Lower lobe of right lung (tissue), 2 donors: ENCODE data around the gene MSI2. TPM values are rescaled to one million over a fixed set of nuclear protein-coding genes. Genes with fewer than 3 reads are reported as not detected.

Source experiments
- ATAC-seq, 2 donors: fragments of 200-7000 bp; cut with Tn5 transposase; one replicate each; pipeline ENCODE4 v1.9.1; 2020 to 2022; ENCODE audit warnings: mild to moderate bottlenecking in 2 of 2, moderate library complexity in 2 of 2
- DNase-seq: peaks from one replicate; pipeline ENCODE4 v3.0.0-alpha.2; 2020
- H3K27ac ChIP-seq: fragments of 200-600 bp; one replicate; pipeline ENCODE4 v1.8.0; 2022
- H3K27me3 ChIP-seq: fragments of 200-600 bp; one replicate; pipeline ENCODE4 v1.8.0; 2022; ENCODE audit warnings: low read depth
- H3K36me3 ChIP-seq: fragments of 200-600 bp; one replicate; pipeline ENCODE4 v1.8.0; 2022; ENCODE audit warnings: mild to moderate bottlenecking
- H3K4me1 ChIP-seq: fragments of 200-600 bp; one replicate; pipeline ENCODE4 v1.8.0; 2022
- H3K4me3 ChIP-seq: fragments of 200-600 bp; one replicate; pipeline ENCODE4 v1.8.0; 2022; ENCODE audit warnings: mild to moderate bottlenecking
- H3K9me3 ChIP-seq: fragments of 200-600 bp; one replicate; pipeline ENCODE4 v1.8.0; 2022
- CTCF ChIP-seq: fragments of 200-600 bp; IDR thresholded peaks from one replicate; pipeline ENCODE4 v1.8.0; 2022; ENCODE audit warnings: antibody characterized with exemption, mild to moderate bottlenecking
- intact Hi-C: fragments of 100-400 bp; cut with DNase I; formaldehyde crosslinking; loops from one replicate; pipeline ENCODE4 v1.11.0; 2022
- total RNA-seq: library from RNA; stranded (reverse); fragmentation: NEBNext Ultra II Directional; extraction: Animal tissue kit (Norgen Biotek cat#: 25700); gene quantifications from one replicate; pipeline ENCODE4 v1.2.1, GENCODE V29; 2021
- donor health status: DM: no; HTN: yes; CAD: no; lungs with severe emphysema.

Gene MSI2
- total RNA-seq, 1 donor from 2014 or later = 43.9 TPM

DNA sequence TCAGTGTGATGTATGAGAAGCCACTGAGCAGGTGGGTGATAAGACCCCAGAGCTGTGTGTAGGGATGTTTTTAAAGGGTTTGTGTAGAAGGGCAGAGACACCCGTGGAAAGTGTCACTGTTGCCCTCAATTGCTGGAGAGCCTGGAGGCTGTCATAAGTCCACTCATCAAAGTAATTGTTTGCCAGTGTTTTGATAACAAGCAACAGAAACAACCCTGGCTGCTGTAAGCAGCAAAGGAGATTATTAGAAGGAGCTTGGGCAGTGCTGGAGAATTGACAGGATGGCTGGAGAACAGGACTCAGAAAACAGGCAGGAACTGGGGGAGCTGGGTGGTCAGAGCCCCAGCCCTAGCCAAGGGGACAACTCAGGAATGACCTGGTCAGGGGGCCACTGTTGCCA, 369.2 kb downstream of the MSI2 start:
- DNase-seq (no peak), ATAC-seq (no peak)
- H3K27me3 ChIP-seq = no peaks in the 10 kb centered on the region
- H3K9me3 ChIP-seq = no peaks in the 10 kb centered on the region
- no peak overlapping the region for H3K4me3 ChIP-seq
- no peak for TF ChIP-seq CTCF
- H3K36me3 ChIP-seq = no peaks in the 10 kb centered on the region
- H3K4me1 ChIP-seq = peaks cover 12% of the 10 kb centered on the region
- intact Hi-C loops = no loop called here
- H3K27ac ChIP-seq = no peak overlapping the region

DNA sequence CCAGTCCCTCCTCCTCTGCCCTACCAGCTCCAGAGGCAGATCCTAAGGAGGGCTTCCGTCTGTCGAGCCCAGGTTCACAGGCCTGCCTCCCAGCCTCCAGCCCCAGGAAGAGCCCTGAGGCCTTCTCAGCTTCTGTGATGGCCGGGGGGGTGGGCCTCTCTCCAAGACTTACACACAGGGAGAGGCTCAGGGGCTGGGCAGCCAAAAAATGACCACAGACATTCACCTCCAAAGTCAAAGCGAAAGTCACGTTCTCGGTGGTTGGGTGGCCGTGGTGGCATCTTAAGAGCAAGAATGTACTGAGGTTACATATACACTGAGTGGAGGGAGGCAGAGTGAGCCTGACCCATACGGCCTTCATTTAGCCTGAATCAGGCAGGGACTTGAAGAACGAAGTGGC, 369.6 kb downstream of the MSI2 start:
- Histone ChIP-seq H3K9me3 (no peaks in the 10 kb centered on the region), H3K4me1 (peaks cover 12% of the 10 kb centered on the region), H3K4me3 (no peak overlapping the region), H3K36me3 (no peaks in the 10 kb centered on the region), H3K27me3 (no peaks in the 10 kb centered on the region), H3K27ac (no peak overlapping the region)
- ATAC-seq (no peak), DNase-seq (no peak)
- no peak for TF ChIP-seq CTCF
- intact Hi-C loops = no loop called here

DNA sequence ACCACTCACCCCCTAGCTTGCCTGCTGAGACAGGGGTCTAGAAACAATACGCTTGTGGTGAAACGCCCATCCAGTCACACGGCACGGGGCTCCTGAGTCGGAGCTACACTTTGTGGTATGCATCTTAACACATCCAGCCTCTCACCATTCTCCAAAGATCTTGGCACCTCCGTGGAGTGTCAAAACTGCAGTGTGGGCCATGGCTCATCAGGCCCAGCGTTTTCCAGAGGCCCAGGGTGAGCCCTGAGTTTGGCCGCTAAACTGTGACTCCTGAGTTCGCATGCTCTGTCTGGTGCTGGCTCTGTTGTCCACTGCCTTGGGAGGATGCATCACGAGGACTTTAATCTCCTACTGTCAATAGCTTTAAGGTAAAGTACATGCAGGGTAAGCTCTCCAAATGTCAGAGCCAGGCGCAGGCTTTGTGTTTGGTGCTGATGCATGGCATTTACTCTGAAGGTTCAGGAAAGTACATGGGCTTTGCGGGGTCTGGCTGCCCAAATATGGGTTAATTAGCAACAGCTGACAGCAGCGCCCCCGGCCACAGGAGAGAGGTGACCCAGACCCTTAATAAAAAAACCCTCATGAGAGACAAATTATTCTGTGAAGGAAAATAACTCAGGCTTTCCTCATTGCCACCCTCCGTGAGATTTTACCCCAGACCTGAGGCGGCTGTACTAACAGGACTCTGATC, 370.3 kb downstream of the MSI2 start:
- Histone ChIP-seq H3K27ac (no peak overlapping the region), H3K4me3 (no peak overlapping the region), H3K4me1 (peaks cover 12% of the 10 kb centered on the region), H3K27me3 (no peaks in the 10 kb centered on the region), H3K36me3 (no peaks in the 10 kb centered on the region), H3K9me3 (no peaks in the 10 kb centered on the region)
- no peak for ATAC-seq
- intact Hi-C loops = no loop called here
- no peak for TF ChIP-seq CTCF
- no peak for DNase-seq

DNA sequence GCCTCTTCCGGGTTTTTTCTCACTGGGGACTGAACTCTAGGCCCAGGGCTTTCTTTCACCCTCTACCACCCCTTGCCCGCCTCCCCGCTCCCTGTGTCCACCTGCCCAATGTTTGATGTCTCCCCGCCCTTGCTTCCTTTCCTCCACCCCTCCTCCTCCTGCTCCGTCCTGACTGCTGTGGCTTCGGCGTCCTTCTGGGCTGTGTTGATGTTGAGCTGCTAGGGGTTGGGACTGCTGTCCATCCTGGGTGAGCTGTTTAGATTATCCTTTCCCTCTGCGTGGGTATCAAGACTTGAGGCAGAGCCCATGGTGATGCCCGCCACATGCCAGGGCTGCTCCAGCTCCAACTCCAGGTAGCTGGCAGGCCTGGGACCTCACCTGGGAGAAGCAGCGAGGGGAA, 371.3 kb downstream of the MSI2 start:
- TF ChIP-seq CTCF = no peak
- Histone ChIP-seq H3K9me3 (no peaks in the 10 kb centered on the region), H3K4me3 (no peak overlapping the region), H3K4me1 (peaks cover 12% of the 10 kb centered on the region), H3K36me3 (no peaks in the 10 kb centered on the region), H3K27ac (no peak overlapping the region), H3K27me3 (no peaks in the 10 kb centered on the region)
- ATAC-seq = no peak
- DNase-seq = no peak
- intact Hi-C loops = no loop called here

DNA sequence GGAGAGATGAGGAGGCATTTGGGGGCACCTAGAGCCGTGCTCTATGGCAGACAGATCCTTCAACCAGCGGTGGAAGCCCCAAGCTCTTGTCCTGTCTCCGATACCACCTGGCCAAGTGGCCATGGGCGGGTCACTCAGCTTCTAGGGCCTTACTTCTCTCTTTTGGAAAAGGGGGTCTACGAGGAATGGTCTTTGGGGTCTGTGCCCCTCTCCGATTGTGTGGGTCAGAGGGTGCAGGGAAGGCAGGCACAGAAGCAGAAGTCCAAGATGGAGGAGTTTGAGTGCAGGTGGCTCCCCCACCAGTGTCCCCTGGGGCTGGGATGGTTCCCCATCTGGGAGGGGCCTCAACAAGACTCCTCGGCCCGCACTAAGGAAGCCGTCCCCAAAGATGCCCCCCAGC, 372.1 kb downstream of the MSI2 start:
- intact Hi-C loops = no loop called here
- ATAC-seq = no peak

More for the DNA sequence above, 372.1 kb downstream of the MSI2 start:
- no peaks in the 10 kb centered on the region for H3K9me3 ChIP-seq
- H3K4me1 ChIP-seq = peaks cover 4% of the 10 kb centered on the region
- H3K4me3 ChIP-seq = no peak overlapping the region
- TF ChIP-seq CTCF = no peak
- no peak overlapping the region for H3K27ac ChIP-seq
- H3K27me3 ChIP-seq = no peaks in the 10 kb centered on the region
- H3K36me3 ChIP-seq = no peaks in the 10 kb centered on the region
- DNase-seq = no peak
